Measurements from ENCODE around the gene EXOSC1. TPM values are rescaled to one million over a fixed set of nuclear protein-coding genes. Genes with fewer than 3 reads are reported as not detected.
A peak's percentile ranks its signal among the peaks of the same experiment; 100 is the strongest.

The EXOSC1 gene
- total RNA-seq, 1 experiment from 2014 or later: 52.7 TPM

DNA sequence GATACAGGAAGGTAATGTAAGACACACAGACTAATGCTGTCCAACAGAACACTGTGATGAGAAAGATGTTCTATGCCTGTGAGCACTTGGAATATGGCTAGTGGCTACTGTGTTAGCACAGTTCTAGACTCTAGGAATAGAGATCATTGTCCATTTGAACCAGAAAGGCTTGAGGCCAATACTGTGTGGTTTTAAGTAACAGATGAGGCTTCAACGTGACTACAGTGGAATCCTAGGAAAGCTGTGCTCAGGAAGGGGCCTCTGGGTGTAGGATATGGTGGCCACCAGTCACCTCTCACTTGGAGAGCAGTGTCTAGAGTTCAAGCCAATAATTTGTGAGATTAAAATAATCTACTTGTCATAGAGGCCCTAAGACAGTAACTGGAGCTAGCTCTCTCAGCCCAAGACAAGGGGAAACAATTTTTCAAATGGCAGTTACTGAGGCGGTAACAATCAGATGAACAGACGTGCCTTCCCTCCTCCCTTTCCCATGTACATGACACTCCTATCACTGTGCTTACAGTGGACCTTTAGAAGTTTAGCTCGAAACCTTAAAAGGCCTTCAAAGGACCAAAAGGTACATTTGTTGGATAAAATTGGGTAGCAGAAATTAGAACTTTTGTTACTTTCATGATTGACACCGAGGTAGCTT is 10.4 kb upstream of the EXOSC1 start:
- no peak for TF ChIP-seq EZH2 (IDR thresholded peaks at IDR 0.05; ENCODE audit: borderline replicate concordance, low read depth, low read length, poor library complexity, severe bottlenecking)
- TF ChIP-seq CTCF (conservative IDR thresholded peaks at IDR 0.05; ENCODE audit: low read depth, low read length): no peak
- intact Hi-C loops (cut with micrococcal nuclease; ENCODE audit: unreplicated experiment): no loop called here
- ChIA-PET CTCF (no interaction called here), POLR2A (ENCODE audit: low non-redundant PET) (no interaction called here)
- H3K9me3 ChIP-seq (ENCODE audit: low read depth, low read length, poor library complexity, severe bottlenecking): no peaks in the 10 kb centered on the region
- BruUV-seq (replicated peaks): no TSS peak
- H3K4me1 ChIP-seq (ENCODE audit: insufficient read depth, low read length, poor library complexity, severe bottlenecking): no peaks in the 10 kb centered on the region
- no peak overlapping the region for H3K4me3 ChIP-seq (ENCODE audit: low read depth, low read length, poor library complexity, severe bottlenecking)
- no peak overlapping the region for H3K27ac ChIP-seq (ENCODE audit: low read depth, low read length, poor library complexity, severe bottlenecking)
- no peaks in the 10 kb centered on the region for H3K27me3 ChIP-seq (replicated peaks; ENCODE audit: insufficient read depth, low read depth, low read length, poor library complexity)
- H3K36me3 ChIP-seq (ENCODE audit: insufficient read depth, low read length, poor library complexity, severe bottlenecking): peaks cover 86% of the 10 kb centered on the region
- DNase-seq (ENCODE audit: low spot score): no peak

DNA sequence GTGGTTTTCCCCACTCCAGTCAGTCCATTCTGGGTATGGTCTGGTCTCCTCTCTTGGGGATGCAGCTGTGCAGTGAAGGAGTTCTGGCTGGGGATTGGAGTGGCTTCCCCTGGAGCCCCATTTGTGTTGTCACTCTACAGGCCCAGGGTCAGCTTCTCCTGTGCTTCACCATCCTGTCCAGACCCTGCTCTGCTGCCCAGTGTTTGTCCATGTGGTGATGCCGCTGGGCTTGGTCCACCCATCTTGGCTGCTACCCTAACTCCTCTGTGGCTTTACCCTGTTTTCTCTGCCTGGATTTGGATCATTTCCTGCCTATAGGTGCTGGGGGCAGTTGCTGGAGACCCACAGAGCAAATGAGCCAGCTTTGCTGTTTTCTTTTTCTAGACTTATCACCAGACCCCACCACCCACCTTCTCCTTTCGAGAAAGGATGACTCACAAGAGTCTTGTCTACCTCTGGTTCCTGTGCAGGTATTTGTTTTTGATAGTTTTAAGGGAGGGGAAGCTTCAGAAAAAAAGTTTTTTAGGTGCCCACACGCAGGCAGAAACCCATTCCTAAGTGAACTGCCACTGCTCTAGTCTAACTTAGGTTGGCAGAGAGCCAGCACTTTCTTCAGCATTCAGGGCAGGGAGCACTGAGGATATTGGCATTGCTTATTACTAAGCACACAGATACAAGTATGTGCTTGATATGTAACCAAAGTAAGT is 8.7 kb upstream of the EXOSC1 start:
- TF ChIP-seq CTCF (conservative IDR thresholded peaks at IDR 0.05; ENCODE audit: low read depth, low read length) (no peak), EZH2 (IDR thresholded peaks at IDR 0.05; ENCODE audit: borderline replicate concordance, low read depth, low read length, poor library complexity, severe bottlenecking) (no peak)
- DNase-seq (ENCODE audit: low spot score): peak; percentile 30
- CTCF ChIA-PET: no interaction called here

GRCh38 chr10:97452352-97452751 is 6.5 kb upstream of the EXOSC1 start:
- TF ChIP-seq EZH2 (IDR thresholded peaks at IDR 0.05; ENCODE audit: borderline replicate concordance, low read depth, low read length, poor library complexity, severe bottlenecking) (no peak), CTCF (conservative IDR thresholded peaks at IDR 0.05; ENCODE audit: low read depth, low read length) (no peak)
- ChIA-PET POLR2A (ENCODE audit: low non-redundant PET) (no interaction called here), CTCF (no interaction called here)
- Histone ChIP-seq H3K4me3 (ENCODE audit: low read depth, low read length, poor library complexity, severe bottlenecking) (no peak overlapping the region), H3K27ac (ENCODE audit: low read depth, low read length, poor library complexity, severe bottlenecking) (no peak overlapping the region), H3K9me3 (ENCODE audit: low read depth, low read length, poor library complexity, severe bottlenecking) (no peaks in the 10 kb centered on the region), H3K36me3 (ENCODE audit: insufficient read depth, low read length, poor library complexity, severe bottlenecking) (peaks cover 51% of the 10 kb centered on the region), H3K27me3 (replicated peaks; ENCODE audit: insufficient read depth, low read depth, low read length, poor library complexity) (no peaks in the 10 kb centered on the region), H3K4me1 (ENCODE audit: insufficient read depth, low read length, poor library complexity, severe bottlenecking) (peaks cover 2% of the 10 kb centered on the region)
- no TSS peak for BruUV-seq (replicated peaks)
- intact Hi-C loops (cut with micrococcal nuclease; ENCODE audit: unreplicated experiment): no loop called here
- no peak for DNase-seq (ENCODE audit: low spot score)

More for the DNA sequence above, 8.7 kb upstream of the EXOSC1 start:
- H3K36me3 ChIP-seq (ENCODE audit: insufficient read depth, low read length, poor library complexity, severe bottlenecking): peaks cover 70% of the 10 kb centered on the region
- H3K9me3 ChIP-seq (ENCODE audit: low read depth, low read length, poor library complexity, severe bottlenecking): no peaks in the 10 kb centered on the region
- H3K27me3 ChIP-seq (replicated peaks; ENCODE audit: insufficient read depth, low read depth, low read length, poor library complexity): no peaks in the 10 kb centered on the region
- no peak overlapping the region for H3K4me3 ChIP-seq (ENCODE audit: low read depth, low read length, poor library complexity, severe bottlenecking)
- H3K4me1 ChIP-seq (ENCODE audit: insufficient read depth, low read length, poor library complexity, severe bottlenecking): no peaks in the 10 kb centered on the region
- no TSS peak for BruUV-seq (replicated peaks)
- POLR2A ChIA-PET (ENCODE audit: low non-redundant PET): no interaction called here
- no peak overlapping the region for H3K27ac ChIP-seq (ENCODE audit: low read depth, low read length, poor library complexity, severe bottlenecking)
- intact Hi-C loops (cut with micrococcal nuclease; ENCODE audit: unreplicated experiment): no loop called here

All from A673 (cell line).